A549 treated with RU486 at 1 μM for 4 hours (cell line): Measurements from ENCODE around the gene VWA8. TPM values are rescaled to one million over a fixed set of nuclear protein-coding genes. Genes with fewer than 3 reads are reported as not detected.

Experiments used
- total RNA-seq: library from RNA; stranded (reverse); fragments of 200-300 nt; extraction: Qiagen RNA extraction; gene quantifications from 5 replicates; pipeline ENCODE4 v1.2.3, GENCODE V29; 2022; ENCODE audit warnings: low read depth

VWA8 gene
- 4.8 to 7.1 TPM (median 6.8 TPM) in 5 replicates for total RNA-seq

GRCh38 chr13:41960637-41961465 is at the start of gene VWA8:
Gene VWA8, minus strand, starts transcription at chr13:41961109. Its CDS starts 94 bp downstream, at chr13:41961015.

Other genes with a start within 250 kb of the VWA8 start
- 4.3 to 5.3 TPM (median 4.7 TPM) in 5 replicates for gene DGKH, start 87.5 kb upstream of the VWA8 start, total RNA-seq